ENCODE results near the gene SPATA19.
"Not testable (repeated sequence)": the region's sequence is repeated elsewhere in the genome, so short reads cannot be mapped to it uniquely, and the experiment has no call there.

Gene SPATA19

GRCh38 chr11:133867456-133867855 is 22.1 kb upstream of the SPATA19 start:
- no peak overlapping the region for H3K4me3 ChIP-seq (ENCODE audit: low read depth, low read length)
- DNase-seq (ENCODE audit: low read depth), result no peak
- no peak for TF ChIP-seq MYC (IDR thresholded peaks at IDR 0.05; ENCODE audit: low read depth, low read length)
- TF ChIP-seq MAX (IDR thresholded peaks at IDR 0.05; ENCODE audit: low read depth, low read length), result no peak
- TF ChIP-seq, protein P1, sequence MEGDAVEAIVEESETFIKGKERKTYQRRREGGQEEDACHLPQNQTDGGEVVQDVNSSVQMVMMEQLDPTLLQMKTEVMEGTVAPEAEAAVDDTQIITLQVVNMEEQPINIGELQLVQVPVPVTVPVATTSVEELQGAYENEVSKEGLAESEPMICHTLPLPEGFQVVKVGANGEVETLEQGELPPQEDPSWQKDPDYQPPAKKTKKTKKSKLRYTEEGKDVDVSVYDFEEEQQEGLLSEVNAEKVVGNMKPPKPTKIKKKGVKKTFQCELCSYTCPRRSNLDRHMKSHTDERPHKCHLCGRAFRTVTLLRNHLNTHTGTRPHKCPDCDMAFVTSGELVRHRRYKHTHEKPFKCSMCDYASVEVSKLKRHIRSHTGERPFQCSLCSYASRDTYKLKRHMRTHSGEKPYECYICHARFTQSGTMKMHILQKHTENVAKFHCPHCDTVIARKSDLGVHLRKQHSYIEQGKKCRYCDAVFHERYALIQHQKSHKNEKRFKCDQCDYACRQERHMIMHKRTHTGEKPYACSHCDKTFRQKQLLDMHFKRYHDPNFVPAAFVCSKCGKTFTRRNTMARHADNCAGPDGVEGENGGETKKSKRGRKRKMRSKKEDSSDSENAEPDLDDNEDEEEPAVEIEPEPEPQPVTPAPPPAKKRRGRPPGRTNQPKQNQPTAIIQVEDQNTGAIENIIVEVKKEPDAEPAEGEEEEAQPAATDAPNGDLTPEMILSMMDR (IDR thresholded peaks at IDR 0.05; ENCODE audit: low read depth, low read length), result no peak
- no peak for TF ChIP-seq POLR2A (IDR thresholded peaks at IDR 0.05; ENCODE audit: extremely low read depth, insufficient read length)

DNA sequence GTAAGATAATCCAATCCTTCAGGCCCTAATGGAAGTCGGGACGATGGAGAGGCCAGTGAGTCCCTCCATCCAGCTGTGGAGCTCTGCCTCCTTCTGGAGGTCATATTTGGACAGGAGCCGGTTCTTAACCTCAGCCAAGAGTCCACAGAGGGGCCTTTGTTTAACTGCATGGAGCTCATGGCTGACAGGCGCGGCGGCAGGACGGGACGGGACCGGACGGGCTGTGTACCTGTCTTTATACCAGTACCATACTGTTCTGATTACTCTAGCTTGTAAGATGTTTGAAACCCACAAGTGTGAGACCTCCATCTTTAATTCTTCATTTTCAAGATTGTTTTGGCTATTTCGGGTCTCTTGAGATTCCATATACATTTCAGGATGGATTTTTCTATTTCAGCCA is 20.2 kb upstream of the SPATA19 start:
- no peak overlapping the region for H3K4me3 ChIP-seq (ENCODE audit: low read depth, low read length)
- TF ChIP-seq MYC (IDR thresholded peaks at IDR 0.05; ENCODE audit: low read depth, low read length) (no peak), POLR2A (IDR thresholded peaks at IDR 0.05; ENCODE audit: extremely low read depth, insufficient read length) (no peak), MAX (IDR thresholded peaks at IDR 0.05; ENCODE audit: low read depth, low read length) (no peak)
- TF ChIP-seq, protein P1 (IDR thresholded peaks at IDR 0.05; ENCODE audit: low read depth, low read length), result no peak
- no peak for DNase-seq (ENCODE audit: low read depth)

GRCh38 chr11:133864756-133865155 is 19.4 kb upstream of the SPATA19 start:
- TF ChIP-seq MAX (IDR thresholded peaks at IDR 0.05; ENCODE audit: low read depth, low read length) (no peak), POLR2A (IDR thresholded peaks at IDR 0.05; ENCODE audit: extremely low read depth, insufficient read length) (no peak), MYC (IDR thresholded peaks at IDR 0.05; ENCODE audit: low read depth, low read length) (no peak)
- TF ChIP-seq, protein P1 (IDR thresholded peaks at IDR 0.05; ENCODE audit: low read depth, low read length), result no peak
- DNase-seq (ENCODE audit: low read depth), result no peak
- H3K4me3 ChIP-seq (ENCODE audit: low read depth, low read length), result no peak overlapping the region

DNA sequence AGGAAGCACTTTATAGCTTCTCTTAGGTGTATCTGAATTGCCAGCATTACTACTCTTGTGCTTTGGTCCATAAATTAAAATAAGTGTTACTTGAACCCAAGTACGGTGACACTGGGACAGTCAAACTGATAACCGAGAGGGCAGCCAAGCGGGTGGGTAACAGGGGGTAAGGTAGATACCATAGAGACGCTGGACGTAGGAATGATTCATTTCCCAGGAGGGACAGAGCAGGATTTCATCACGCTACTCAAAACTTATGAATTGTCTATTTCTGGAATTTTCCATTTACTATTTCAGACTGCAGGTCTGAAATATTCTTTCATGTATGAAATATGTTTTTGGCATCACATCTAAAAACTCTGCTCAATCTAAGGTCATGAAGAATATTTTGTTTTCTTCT is 14.8 kb upstream of the SPATA19 start:
- no peak for DNase-seq (ENCODE audit: low read depth)
- no peak overlapping the region for H3K4me3 ChIP-seq (ENCODE audit: low read depth, low read length)
- TF ChIP-seq POLR2A (IDR thresholded peaks at IDR 0.05; ENCODE audit: extremely low read depth, insufficient read length), result no peak

DNA sequence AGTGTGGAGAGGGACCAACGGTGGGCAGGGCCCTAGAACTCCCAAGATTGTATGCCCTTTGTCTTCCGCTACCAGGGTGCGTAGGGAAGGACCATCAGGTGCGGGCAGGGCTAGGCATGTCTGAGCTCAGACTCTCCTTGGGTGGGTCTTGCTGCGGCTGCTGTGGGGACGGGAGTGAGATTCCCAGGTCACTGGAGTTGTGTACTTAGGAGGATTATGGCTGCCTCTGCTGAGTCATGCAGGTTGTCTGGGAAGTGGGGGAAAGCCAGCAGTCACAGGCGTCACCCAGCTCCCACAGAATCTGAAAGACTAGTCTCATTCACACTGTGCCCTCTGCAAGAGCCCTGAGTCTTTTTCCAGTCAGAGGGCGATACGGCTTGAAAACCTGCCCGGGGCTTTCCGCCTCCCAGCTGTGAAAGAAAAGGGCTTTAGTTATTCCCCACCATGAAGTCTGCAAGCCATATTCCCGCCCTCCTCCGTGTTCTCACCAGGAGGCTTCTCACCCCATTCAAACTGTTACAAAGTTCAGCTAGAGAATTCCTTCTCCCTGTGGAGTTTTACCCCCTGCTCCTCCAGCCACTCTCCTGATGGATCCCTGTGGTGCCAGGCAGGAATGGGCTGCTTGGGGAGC is 9.1 kb upstream of the SPATA19 start:
- not testable (repeated sequence) for DNase-seq (ENCODE audit: low read depth); H3K4me3 ChIP-seq (ENCODE audit: low read depth, low read length)

GRCh38 chr11:133844217-133844616 is 1.1 kb downstream of the SPATA19 start:
- TF ChIP-seq MYC (IDR thresholded peaks at IDR 0.05; ENCODE audit: low read depth, low read length) (no peak), POLR2A (IDR thresholded peaks at IDR 0.05; ENCODE audit: extremely low read depth, insufficient read length) (no peak), MAX (IDR thresholded peaks at IDR 0.05; ENCODE audit: low read depth, low read length) (no peak)
- TF ChIP-seq, protein P1 (IDR thresholded peaks at IDR 0.05; ENCODE audit: low read depth, low read length), result no peak
- no peak overlapping the region for H3K4me3 ChIP-seq (ENCODE audit: low read depth, low read length)
- no peak for DNase-seq (ENCODE audit: low read depth)

DNA sequence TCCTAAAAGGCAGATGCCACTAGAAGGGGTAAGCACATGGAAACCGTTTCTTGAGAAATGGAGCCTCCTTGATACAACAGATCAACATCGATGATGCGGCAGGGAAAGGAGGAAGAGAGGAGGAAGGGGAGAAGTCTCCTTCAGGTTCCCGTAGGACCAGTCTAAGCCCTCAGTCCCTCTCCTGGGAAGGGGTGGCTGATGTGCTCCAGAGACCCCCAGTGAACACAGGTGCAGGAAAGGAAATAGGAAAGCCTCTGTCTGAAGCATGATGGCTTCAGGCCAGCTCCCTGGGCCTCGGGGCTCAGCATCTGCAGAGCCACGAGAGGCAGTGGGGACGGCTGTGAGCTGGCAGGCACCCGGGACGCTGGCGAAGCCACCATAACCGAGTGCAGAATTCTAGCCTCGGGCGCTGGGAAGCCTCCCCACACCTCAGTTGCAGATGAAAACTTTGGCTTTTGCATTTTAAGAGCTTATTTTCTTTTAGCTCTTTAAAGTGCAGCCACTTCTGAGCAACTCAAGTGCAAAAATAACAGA is 1.8 kb downstream of the SPATA19 start:
- TF ChIP-seq MYC (IDR thresholded peaks at IDR 0.05; ENCODE audit: low read depth, low read length) (no peak), POLR2A (IDR thresholded peaks at IDR 0.05; ENCODE audit: extremely low read depth, insufficient read length) (no peak), MAX (IDR thresholded peaks at IDR 0.05; ENCODE audit: low read depth, low read length) (no peak)
- TF ChIP-seq, protein P1 (IDR thresholded peaks at IDR 0.05; ENCODE audit: low read depth, low read length), result no peak
- H3K4me3 ChIP-seq (ENCODE audit: low read depth, low read length), result no peak overlapping the region
- no peak for DNase-seq (ENCODE audit: low read depth)

All from NB4 (cell line).